Stimulated activated CD8-positive, alpha-beta memory T cell treated with anti-CD3 and anti-CD28 coated beads, Interleukin-12 subunit alpha, Interleukin-12 subunit beta, amount 100 ng/mL, for 24 hours (primary cell): ENCODE data around the gene MATK.
"Not testable (repeated sequence)": the region's sequence is repeated elsewhere in the genome, so short reads cannot be mapped to it uniquely, and the experiment has no call there.

ENCODE experiments used
- DNase-seq: peaks from one replicate; pipeline ENCODE4 v3.0.0-alpha.2; 2020; ENCODE audit errors: extremely low read depth

MATK gene

GRCh38 chr19:3816148-3816547 lies 30.0 kb upstream of the MATK start:
- not testable (repeated sequence) for DNase-seq

- DNase-seq, result no peak
Observed at GRCh38 chr19:3814648-3815047, 28.5 kb upstream of the MATK start.

DNA sequence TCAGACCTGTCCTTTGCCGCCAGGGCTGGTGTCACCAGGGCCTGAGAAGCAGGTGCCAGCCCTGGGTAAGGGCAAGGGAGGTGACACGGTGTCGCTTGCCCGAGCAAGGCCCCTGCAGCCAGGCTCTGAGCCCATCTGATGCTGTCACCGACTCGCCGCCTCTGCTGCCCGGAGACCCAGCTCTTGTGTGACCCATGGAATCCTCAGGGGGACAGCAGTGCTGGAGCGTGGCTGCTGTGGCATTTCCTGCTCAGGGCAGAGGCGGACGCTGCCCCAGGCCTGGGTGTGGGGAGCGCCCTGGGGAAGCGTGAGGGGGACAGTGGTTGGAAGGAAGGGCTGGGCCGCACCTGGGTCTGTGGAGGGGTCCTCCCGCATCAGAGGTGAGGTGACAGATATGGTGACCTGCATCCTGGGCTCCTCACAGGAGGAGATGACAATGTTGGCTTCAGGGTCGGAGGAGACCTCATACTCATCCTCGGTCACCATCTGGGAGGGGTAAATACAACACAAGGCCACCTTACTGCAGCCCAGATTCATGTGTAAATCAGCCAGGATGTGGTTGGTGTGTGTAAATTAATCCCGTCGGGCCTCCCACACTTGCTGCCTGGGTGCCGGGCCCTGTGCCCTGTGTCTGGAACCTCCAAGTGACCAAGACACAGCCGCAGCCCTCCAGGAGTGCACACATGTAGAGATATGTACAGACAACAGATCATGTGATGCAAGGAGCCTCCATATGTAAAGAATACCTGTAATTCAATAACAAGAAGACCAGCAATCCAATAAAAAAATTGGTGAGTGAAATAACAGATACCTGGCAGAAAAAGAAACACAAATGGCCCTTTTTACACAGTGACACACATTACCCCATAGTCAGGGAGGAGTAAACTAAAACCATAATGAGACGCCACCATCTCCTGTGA lies 27.6 kb upstream of the MATK start:
- DNase-seq, result no peak

GRCh38 chr19:3810708-3811355 lies 24.7 kb upstream of the MATK start:
- no peak for DNase-seq

GRCh38 chr19:3809881-3810707 lies 23.9 kb upstream of the MATK start:
- DNase-seq, result no peak

GRCh38 chr19:3808420-3809143 lies 22.4 kb upstream of the MATK start:
- no peak for DNase-seq

DNA sequence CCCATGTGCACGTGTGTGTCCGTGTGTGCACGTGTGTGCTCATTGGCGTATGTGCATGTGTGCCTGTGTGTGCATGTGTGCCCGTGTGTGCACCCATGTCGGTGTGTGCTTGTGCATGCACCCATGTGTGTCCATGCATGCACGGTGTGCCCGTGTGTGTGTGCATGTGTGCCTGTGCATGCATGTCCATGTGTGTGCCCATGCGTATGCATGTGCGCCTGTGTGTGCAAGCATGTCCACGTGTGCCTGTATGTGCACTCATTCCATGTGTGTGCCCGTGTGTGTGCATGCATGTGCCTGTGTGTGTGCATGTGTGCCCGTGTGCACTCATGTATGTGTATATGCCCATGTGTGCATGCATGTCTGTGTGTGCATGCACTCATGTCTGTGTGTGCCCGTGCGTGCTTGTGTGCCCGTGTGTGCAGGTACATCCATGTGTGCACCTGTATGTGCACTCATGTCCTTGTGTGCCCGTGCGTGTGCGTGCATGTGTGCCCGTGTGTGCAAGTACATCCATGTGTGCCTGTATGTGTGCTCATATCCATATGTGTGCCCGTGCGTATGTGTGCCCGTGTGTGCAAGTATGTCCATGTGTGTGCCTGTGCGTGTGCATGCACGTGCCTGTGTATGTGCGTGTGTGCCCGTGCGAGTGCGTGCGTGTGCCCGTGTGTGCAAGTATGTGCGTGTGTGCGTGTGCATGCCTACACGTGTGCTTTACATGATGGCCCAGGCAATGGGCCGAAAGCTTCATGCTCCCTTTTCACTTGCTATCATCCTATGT lies 21.6 kb upstream of the MATK start:
- DNase-seq, result no peak

- no peak for DNase-seq
Observed at GRCh38 chr19:3807131-3807480, 20.9 kb upstream of the MATK start.

- no peak for DNase-seq
Observed at GRCh38 chr19:3805859-3806258, 19.7 kb upstream of the MATK start.

DNA sequence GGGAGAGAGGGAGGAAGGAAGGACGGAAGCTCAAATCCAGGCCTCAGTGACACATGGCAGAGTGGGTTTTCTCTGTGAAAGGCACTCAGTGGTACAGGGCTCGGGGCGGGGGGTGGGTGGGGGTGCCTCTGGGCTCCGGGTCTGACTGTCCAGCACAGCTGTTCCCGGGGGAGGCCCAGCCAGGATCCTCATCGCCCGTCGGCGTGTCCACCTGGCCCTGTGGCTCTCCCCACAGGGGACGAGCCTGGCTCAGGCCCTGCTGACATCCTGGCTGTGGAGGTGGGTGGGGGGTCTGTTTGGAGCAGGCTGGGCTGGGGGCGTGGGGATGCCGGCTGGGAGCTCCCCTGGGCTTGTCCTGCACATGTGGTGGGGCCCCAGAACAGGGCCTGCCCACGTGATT lies 18.2 kb upstream of the MATK start:
- DNase-seq, result no peak

DNA sequence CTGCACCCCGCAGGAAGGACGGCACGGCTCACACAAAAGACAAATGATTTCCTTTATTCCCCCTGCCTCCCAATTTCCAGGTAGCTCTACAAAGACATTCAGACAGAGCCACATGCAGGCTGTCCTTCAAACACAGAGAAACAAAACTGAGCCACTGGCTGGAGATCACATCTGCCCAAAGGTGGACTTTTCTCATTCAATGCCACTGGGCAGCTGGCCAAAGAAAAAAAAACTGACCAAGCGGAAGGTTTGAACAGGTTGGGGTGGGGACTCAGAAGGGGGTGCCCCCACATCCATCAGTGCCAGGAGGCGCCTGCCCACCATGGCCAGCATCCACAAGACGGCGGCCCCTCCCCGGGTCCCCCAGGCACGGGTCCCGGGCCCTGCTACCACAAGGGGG lies 17.8 kb upstream of the MATK start:
- no peak for DNase-seq

GRCh38 chr19:3803114-3803888 lies 17.1 kb upstream of the MATK start:
- DNase-seq, result no peak

DNA sequence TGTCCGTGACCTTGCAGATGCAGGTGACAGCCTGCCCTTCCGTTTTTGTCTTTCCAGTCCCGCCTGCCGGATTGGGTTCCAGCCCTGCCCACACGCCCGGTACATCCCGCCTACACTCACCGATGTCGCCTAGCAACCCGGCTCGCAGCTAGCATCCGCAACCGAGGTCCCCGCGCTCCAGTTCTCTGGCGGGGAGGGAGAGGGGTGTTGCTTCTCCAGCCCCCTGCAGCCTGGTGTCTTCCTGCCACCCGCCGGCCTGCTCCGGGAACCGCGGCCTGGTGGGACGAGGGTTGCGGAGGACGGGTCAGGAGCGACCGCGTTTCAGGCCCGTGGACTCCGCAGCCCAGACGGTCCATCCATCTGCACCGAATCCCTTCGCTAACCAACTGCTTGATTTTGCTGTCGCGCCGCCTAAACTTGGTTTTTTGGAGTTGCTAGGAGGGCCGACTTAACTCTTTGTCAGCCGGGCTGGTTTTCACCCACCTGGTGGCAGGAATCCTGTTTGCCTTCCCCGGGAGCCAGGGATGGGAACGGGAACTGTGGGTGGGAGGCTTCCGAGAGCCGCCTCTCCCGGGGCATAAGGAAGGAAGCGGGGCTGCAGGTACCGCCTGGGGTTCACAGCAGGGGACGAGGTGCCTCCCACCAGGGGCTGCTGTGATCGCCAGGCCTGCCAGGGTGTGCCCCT lies 15.4 kb upstream of the MATK start:
- DNase-seq, result no peak

GRCh38 chr19:3800996-3801395 lies 14.8 kb upstream of the MATK start:
- no peak for DNase-seq

GRCh38 chr19:3798137-3798536 lies 12.0 kb upstream of the MATK start:
- no peak for DNase-seq

DNA sequence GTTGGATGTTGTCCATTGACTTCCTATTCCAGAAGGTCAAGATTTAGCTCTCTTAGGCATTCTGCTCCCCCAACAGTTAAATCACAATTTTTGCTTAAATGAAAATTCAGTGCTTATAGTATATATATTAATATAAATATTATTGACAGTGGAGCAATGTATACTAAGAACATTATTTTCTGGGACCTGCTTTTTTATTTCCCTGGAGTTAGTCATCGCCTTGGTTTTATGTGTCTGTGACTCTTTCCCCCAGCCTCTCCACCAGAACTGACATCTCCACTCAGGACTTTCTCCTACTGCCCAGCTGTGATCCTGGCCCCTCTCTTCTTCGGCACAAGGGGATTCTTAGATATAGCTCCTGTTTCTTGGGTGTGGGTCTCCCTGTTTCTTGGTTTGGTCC lies 10.2 kb upstream of the MATK start:
- DNase-seq, result no peak

DNA sequence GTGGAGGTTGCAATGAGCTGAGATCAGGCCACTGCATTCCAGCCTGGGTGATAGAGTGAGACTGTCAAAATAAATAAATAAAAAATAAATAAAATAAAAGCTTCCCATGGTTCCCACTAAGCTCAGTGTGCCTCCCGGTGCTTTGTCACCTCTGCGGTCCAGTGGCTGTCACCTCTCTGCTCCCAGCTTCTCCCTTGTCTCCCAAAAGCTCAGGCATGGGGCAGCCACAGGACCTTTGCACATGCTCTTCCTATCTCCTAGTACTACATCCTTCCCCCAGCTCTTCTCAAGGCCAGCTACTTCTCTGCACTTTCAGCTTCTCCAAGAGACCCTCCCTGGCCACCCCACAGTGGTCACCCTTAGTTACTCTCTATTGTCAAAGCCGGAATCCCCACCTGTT lies 7.6 kb upstream of the MATK start:
- DNase-seq, result no peak

GRCh38 chr19:3792114-3792513 lies 5.9 kb upstream of the MATK start:
- DNase-seq, result no peak

DNA sequence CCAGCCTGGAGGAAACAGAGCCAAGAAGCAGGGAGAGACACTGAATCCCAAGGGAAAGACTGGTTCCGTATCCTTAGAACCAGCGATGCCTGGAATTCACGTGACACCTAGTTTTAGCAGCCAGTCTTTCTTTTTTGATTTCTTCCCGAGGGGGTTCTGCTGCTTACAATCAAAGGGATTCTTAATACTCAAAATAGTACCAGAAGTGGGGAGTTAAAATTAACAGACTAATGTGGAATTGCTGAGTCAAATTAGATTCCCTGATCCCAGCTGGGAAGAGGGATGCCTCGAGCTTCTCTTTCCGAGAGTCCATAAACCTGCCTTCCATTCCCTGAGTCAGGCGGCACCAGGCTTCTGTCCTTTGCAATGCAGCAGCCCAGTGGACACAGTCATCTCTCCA lies 4.8 kb upstream of the MATK start:
- no peak for DNase-seq
